Liver (tissue), 9 donors: ENCODE data around the gene BRWD1. TPM values are rescaled to one million over a fixed set of nuclear protein-coding genes. Genes with fewer than 3 reads are reported as not detected.

Experiments used
- DNase-seq: peaks from one replicate; pipeline ENCODE4 v3.0.0-alpha.2; 2017; ENCODE audit warnings: low spot score
- H3K27ac ChIP-seq, 2 donors: one replicate each; pipeline ENCODE4 v1.7.0; 2013; ENCODE audit warnings: inconsistent platforms in 2 of 2, low read length in 2 of 2, control low read depth in 1 of 2, low read depth in 1 of 2, mild to moderate bottlenecking in 1 of 2
- H3K27me3 ChIP-seq, 4 donors: one replicate each; pipeline versions ENCODE4 v1.6.1 to v1.7.0; 2013; ENCODE audit warnings: low read length in 3 of 4, inconsistent platforms in 1 of 4, mild to moderate bottlenecking in 1 of 4, moderate library complexity in 1 of 4; ENCODE audit not compliant: control insufficient read depth in 4 of 4, insufficient read depth in 4 of 4
- H3K36me3 ChIP-seq, 4 donors: one replicate each; pipeline versions ENCODE4 v1.6.1 to v1.7.0; 2013; ENCODE audit warnings: low read length in 3 of 4, mild to moderate bottlenecking in 3 of 4, low read depth in 1 of 4, moderate library complexity in 1 of 4; ENCODE audit not compliant: control insufficient read depth in 4 of 4, insufficient read depth in 3 of 4
- H3K4me1 ChIP-seq, 4 donors: one replicate each; pipeline versions ENCODE4 v1.6.1 to v1.7.0; 2013; ENCODE audit warnings: low read length in 3 of 4, mild to moderate bottlenecking in 3 of 4, moderate library complexity in 1 of 4; ENCODE audit not compliant: control insufficient read depth in 4 of 4, insufficient read depth in 4 of 4
- H3K4me3 ChIP-seq, 3 donors: one replicate each; pipeline versions ENCODE4 v1.6.1 to v1.7.0; 2013; ENCODE audit warnings: low read length in 3 of 3, control low read depth in 1 of 3, low read depth in 1 of 3, mild to moderate bottlenecking in 1 of 3
- H3K9ac ChIP-seq, 2 donors: one replicate each; pipeline ENCODE4 v1.7.0; 2013; ENCODE audit warnings: low read length in 2 of 2, mild to moderate bottlenecking in 2 of 2, moderate library complexity in 2 of 2, control low read depth in 1 of 2, low read depth in 1 of 2
- H3K9me3 ChIP-seq, 4 donors: one replicate each; pipeline versions ENCODE4 v1.6.1 to v1.7.0; 2013; ENCODE audit warnings: low read length in 3 of 4; ENCODE audit not compliant: control insufficient read depth in 4 of 4
- EGR1 ChIP-seq, 2 donors: IDR thresholded peaks; 2 replicates each; pipeline ENCODE4 v1.6.1; 2016 to 2018; ENCODE audit warnings: antibody characterized with exemption in 2 of 2, low read depth in 2 of 2
- FOXA1 ChIP-seq: IDR thresholded peaks from 2 replicates; pipeline ENCODE4 v1.6.1; 2016; ENCODE audit warnings: antibody characterized with exemption
- FOXA2 ChIP-seq: IDR thresholded peaks from 2 replicates; pipeline ENCODE4 v1.6.1; 2016; ENCODE audit warnings: antibody characterized with exemption
- GABPA ChIP-seq, 2 donors: IDR thresholded peaks in 1 of 2; conservative IDR thresholded peaks in 1 of 2; 2 replicates each; pipeline ENCODE4 v1.6.1; 2016; ENCODE audit warnings: antibody characterized with exemption in 2 of 2, mild to moderate bottlenecking in 1 of 2, moderate library complexity in 1 of 2
- HNF4A ChIP-seq, 2 donors: conservative IDR thresholded peaks; 2 replicates each; pipeline ENCODE4 v1.6.1; 2016; ENCODE audit warnings: antibody characterized with exemption in 2 of 2, mild to moderate bottlenecking in 2 of 2
- HNF4G ChIP-seq: IDR thresholded peaks from 2 replicates; pipeline ENCODE4 v1.6.1; 2016; ENCODE audit warnings: antibody characterized with exemption
- JUND ChIP-seq, 2 donors: IDR thresholded peaks; 2 replicates each; pipeline ENCODE4 v1.6.1; 2016; ENCODE audit warnings: antibody characterized with exemption in 2 of 2
- NR2F2 ChIP-seq: IDR thresholded peaks from 2 replicates; pipeline ENCODE4 v1.6.1; 2016; ENCODE audit warnings: antibody characterized with exemption
- RAD21 ChIP-seq, 2 donors: IDR thresholded peaks; 2 replicates each; pipeline ENCODE4 v1.6.1; 2016; ENCODE audit warnings: antibody characterized with exemption in 2 of 2, mild to moderate bottlenecking in 2 of 2
- REST ChIP-seq: IDR thresholded peaks from 2 replicates; pipeline ENCODE4 v1.6.1; 2016; ENCODE audit warnings: antibody characterized with exemption, mild to moderate bottlenecking
- RXRA ChIP-seq, 2 donors: IDR thresholded peaks; 2 replicates each; pipeline ENCODE4 v1.6.1; 2017 to 2018; ENCODE audit warnings: antibody characterized with exemption in 2 of 2, mild to moderate bottlenecking in 1 of 2
- SP1 ChIP-seq: IDR thresholded peaks from 2 replicates; pipeline ENCODE4 v1.6.1; 2018; ENCODE audit warnings: antibody characterized with exemption, mild to moderate bottlenecking
- TAF1 ChIP-seq: conservative IDR thresholded peaks from 2 replicates; pipeline ENCODE4 v1.6.1; 2016; ENCODE audit warnings: antibody characterized with exemption, mild to moderate bottlenecking
- YY1 ChIP-seq: IDR thresholded peaks from 2 replicates; pipeline ENCODE4 v1.6.1; 2016; ENCODE audit warnings: antibody characterized with exemption, mild to moderate bottlenecking
- WGBS: extraction: QIAGEN DNeasy Blood & Tissue Kit; methylation state at CpG from one replicate; pipeline ENCODE4 v1.1.7; 2013; 5-methylcytosine and 5-hydroxymethylcytosine counted together
- polyA plus RNA-seq, 2 donors: library from polyadenylated mRNA; stranded (reverse) in 1 of 2; unstranded in 1 of 2; fragments of 200-250 nt in 1 of 2; fragments of >200 nt in 1 of 2; fragmentation: Nextera tagmentation in 1 of 2; extraction: Ambion mirVana in 1 of 2; gene quantifications; one replicate each; pipeline versions ENCODE4 v1.2.1 to v1.2.3, GENCODE V29; 2013 to 2015
- total RNA-seq, 2 donors: library from RNA; depleted of rRNA; stranded (reverse); fragments of >200 nt; gene quantifications; one replicate each; pipeline ENCODE4 v1.2.3, GENCODE V29; 2014
- TF ChIP-seq, protein P1 (sequence below): IDR thresholded peaks from 2 replicates; pipeline ENCODE4 v1.6.1; 2016; ENCODE audit warnings: antibody characterized with exemption
- TF ChIP-seq, protein P2 (sequence below): IDR thresholded peaks from 2 replicates; pipeline ENCODE4 v1.6.1; 2016; ENCODE audit warnings: antibody characterized with exemption
- TF ChIP-seq, protein P3 (sequence below): IDR thresholded peaks from 2 replicates; pipeline ENCODE4 v1.6.1; 2016; ENCODE audit warnings: antibody characterized with exemption
- TF ChIP-seq, protein P4 (sequence below): fragments of 150-350 bp; IDR thresholded peaks from 2 replicates; pipeline ENCODE4 v1.5.1; 2017; ENCODE audit warnings: improper control_type of control experiment, low read depth, low read length; ENCODE audit not compliant: missing input control
- donor health status: healthy.
- donor health status: healthy.
- donor health status: healthy.
- donor health status: healthy.
- donor health status: healthy.

BRWD1 gene
- total and polyA plus RNA-seq, 4 donors: 5.2 to 56.6 (median 20.9) TPM

DNA sequence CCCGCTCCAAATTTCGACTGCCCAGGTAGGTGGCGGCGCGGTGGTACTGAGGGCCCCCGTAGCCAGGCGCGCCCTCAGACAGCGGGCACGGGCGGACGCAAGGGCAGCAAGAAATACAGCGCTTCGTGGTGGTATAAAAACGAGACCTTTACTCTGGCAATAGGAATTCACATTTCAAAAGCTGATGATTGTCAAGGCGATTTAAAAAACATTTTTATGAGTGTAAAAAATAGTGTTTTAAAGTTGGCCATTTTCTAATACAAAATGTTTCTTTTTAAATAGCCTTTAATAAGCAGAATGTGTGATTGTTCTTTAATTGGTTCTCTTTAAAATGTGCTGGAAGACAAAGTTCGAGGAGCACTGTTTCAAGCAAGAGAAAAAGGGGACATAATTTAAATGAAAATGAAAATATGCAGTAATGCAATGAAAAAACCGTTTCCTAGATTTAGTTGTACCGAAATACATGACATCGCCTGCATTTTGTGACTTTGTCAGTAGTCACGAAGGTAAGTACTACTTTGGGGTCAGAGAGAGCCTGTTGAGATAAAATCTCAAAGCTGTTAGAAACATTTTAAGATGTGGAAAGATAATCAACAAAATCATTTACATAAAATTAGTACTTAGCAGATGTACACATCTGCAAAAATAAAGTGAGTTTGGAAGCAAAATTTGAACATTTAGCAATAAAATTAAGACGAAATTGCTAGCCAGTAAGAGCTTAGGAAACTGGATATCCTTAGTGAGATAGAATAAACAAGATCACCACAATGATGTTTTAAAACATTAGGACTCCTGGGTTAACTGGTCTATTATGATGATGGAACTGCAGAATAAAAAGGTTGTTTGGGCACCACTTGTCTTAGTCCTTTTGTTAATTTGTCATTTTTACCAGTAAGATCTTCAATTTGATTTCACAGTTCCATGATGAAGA, 129.1 kb downstream of the BRWD1 start:
- TF ChIP-seq YY1 (peak; percentile 62), TAF1 (peak; percentile 54), SP1 (no peak)
- TF ChIP-seq, protein P1, sequence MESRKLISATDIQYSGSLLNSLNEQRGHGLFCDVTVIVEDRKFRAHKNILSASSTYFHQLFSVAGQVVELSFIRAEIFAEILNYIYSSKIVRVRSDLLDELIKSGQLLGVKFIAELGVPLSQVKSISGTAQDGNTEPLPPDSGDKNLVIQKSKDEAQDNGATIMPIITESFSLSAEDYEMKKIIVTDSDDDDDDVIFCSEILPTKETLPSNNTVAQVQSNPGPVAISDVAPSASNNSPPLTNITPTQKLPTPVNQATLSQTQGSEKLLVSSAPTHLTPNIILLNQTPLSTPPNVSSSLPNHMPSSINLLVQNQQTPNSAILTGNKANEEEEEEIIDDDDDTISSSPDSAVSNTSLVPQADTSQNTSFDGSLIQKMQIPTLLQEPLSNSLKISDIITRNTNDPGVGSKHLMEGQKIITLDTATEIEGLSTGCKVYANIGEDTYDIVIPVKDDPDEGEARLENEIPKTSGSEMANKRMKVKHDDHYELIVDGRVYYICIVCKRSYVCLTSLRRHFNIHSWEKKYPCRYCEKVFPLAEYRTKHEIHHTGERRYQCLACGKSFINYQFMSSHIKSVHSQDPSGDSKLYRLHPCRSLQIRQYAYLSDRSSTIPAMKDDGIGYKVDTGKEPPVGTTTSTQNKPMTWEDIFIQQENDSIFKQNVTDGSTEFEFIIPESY: no peak
- WGBS: 2% methylated on average over 22 of the region's 22 CpGs
- Histone ChIP-seq H3K27ac (peak overlapping the region; percentile 92 to 96), H3K36me3 (no peaks in the 10 kb centered on the region), H3K4me3 (peak overlapping the region; percentile 80 to 95 (median 82)), H3K9ac (peak overlapping the region; percentile 31 to 61), H3K9me3 (no peaks in the 10 kb centered on the region), H3K4me1 (peaks cover 1 to 20% (median 15%) of the 10 kb centered on the region in 4 donors), H3K27me3 (no peaks in the 10 kb centered on the region)
- no peak for DNase-seq

DNA sequence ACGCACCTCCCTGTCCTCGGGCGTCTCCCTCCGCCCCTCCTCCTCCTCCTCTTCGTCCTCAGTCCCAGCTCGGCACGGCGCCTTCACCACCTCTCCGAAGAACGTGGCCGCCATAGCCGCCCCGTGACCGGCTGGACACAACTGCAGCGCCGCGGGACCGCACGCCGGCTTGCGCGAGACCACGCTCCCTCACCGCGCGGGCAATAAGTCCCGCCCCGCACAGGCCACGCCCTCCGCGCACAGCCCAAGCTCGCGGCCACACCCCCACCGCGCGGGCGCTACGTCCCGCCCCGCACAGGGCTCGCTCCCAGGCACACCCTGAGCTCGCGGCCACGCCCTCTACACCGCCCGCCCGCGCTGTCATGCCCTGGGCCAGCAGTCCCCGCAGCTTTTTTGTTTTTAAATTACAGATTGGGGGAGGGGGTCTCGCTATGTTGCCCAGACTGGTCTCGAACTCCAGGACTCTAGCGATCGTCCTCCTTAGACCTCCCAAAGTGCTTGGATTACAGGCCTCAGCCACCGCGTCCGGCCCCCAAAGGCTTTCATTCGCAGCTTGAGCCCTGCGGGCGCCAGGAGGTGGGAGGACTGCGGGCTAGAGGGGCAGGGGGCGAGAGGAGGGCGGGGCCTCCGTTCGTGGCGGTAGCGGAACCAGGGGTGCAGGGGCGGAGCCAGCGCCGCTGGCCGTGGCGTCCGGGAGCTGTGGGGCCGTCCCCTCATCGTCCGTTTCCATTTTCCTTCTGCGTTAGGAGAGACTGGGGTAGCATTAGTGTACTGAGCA, 130.0 kb downstream of the BRWD1 start, which contains the start of gene PSMG1:
Gene PSMG1, minus strand, starts transcription at position 180 of the 778 bp plus-strand sequence. Its CDS starts 66 bp downstream, at position 114.
- H3K9me3 ChIP-seq: no peaks in the 10 kb centered on the region
- H3K27me3 ChIP-seq: no peaks in the 10 kb centered on the region
- peaks cover 0 to 5% (median 0%) of the 10 kb centered on the region in 4 donors for H3K36me3 ChIP-seq
- H3K4me1 ChIP-seq: peaks cover 1 to 20% (median 15%) of the 10 kb centered on the region in 4 donors
- H3K4me3 ChIP-seq: peak within 1 kb of the TSS; percentile 80 to 95 (median 82)
- peak within 1 kb of the TSS; percentile 82 to 84 for H3K9ac ChIP-seq
- WGBS: under 1% methylated on average over 76 of the region's 76 CpGs
- TF ChIP-seq JUND (IDR thresholded peaks at IDR 0.05) (peak in 1 of 2 donors; percentile 18), FOXA2 (no peak), REST (peak; percentile 52), HNF4G (no peak), GABPA (IDR thresholded peaks at IDR 0.05 in 1 of 2, conservative IDR thresholded peaks at IDR 0.05 in 1 of 2) (peak in 1 of 2 donors; percentile 52), TAF1 (peak; percentile 70), YY1 (peak; percentile 41), RXRA (IDR thresholded peaks at IDR 0.05) (peak in 1 of 2 donors; percentile 13), HNF4A (conservative IDR thresholded peaks at IDR 0.05) (no peak), EGR1 (IDR thresholded peaks at IDR 0.05; ENCODE audit: low read depth in 2 of 2) (peak in 1 of 2 donors; percentile 37), FOXA1 (peak; percentile 14), NR2F2 (no peak), SP1 (peak; percentile 55), RAD21 (IDR thresholded peaks at IDR 0.05) (no peak)
- TF ChIP-seq, protein P1: peak; percentile 19
- TF ChIP-seq, protein P2, sequence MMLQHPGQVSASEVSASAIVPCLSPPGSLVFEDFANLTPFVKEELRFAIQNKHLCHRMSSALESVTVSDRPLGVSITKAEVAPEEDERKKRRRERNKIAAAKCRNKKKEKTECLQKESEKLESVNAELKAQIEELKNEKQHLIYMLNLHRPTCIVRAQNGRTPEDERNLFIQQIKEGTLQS: no peak
- TF ChIP-seq, protein P3, sequence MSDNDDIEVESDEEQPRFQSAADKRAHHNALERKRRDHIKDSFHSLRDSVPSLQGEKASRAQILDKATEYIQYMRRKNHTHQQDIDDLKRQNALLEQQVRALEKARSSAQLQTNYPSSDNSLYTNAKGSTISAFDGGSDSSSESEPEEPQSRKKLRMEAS: no peak
- TF ChIP-seq, protein P4, sequence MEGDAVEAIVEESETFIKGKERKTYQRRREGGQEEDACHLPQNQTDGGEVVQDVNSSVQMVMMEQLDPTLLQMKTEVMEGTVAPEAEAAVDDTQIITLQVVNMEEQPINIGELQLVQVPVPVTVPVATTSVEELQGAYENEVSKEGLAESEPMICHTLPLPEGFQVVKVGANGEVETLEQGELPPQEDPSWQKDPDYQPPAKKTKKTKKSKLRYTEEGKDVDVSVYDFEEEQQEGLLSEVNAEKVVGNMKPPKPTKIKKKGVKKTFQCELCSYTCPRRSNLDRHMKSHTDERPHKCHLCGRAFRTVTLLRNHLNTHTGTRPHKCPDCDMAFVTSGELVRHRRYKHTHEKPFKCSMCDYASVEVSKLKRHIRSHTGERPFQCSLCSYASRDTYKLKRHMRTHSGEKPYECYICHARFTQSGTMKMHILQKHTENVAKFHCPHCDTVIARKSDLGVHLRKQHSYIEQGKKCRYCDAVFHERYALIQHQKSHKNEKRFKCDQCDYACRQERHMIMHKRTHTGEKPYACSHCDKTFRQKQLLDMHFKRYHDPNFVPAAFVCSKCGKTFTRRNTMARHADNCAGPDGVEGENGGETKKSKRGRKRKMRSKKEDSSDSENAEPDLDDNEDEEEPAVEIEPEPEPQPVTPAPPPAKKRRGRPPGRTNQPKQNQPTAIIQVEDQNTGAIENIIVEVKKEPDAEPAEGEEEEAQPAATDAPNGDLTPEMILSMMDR: no peak
- H3K27ac ChIP-seq: peak within 1 kb of the TSS; percentile 92 to 96
- DNase-seq: peak; percentile 97
